DOHH2 (cell line): Measurements from ENCODE around the gene DACT1.

Experiments
- CTCF ChIP-seq: fragments of 200-600 bp; sonication (generic); IDR thresholded peaks from one replicate; pipeline ENCODE4 v1.5.1; 2014; ENCODE audit warnings: antibody characterized with exemption, mild to moderate bottlenecking, low read depth, low read length; ENCODE audit not compliant: poor library complexity, severe bottlenecking
- EZH2phosphoT487 ChIP-seq: fragments of 200-600 bp; sonication (generic); IDR thresholded peaks from 2 replicates; pipeline ENCODE4 v1.6.1; 2017; ENCODE audit warnings: borderline replicate concordance, mild to moderate bottlenecking, antibody characterized with exemption, low read length, moderate library complexity, mixed read lengths

GRCh38 chr14:58629281-58629680, 8.5 kb upstream of the DACT1 start:
- no peak for TF ChIP-seq CTCF
- TF ChIP-seq EZH2phosphoT487: no peak
